Right lobe of liver (tissue), 4 donors: ENCODE results near the gene NFASC.

Source experiments
- POLR2A ChIP-seq: fragments of 450-650 bp; IDR thresholded peaks from one replicate; pipeline ENCODE4 v1.6.1; 2017; ENCODE audit warnings: antibody characterized with exemption, mild to moderate bottlenecking
- TF ChIP-seq, protein P1 (sequence below), 4 donors: fragments of 200-600 bp in 3 of 4; fragments of 450-650 bp in 1 of 4; IDR thresholded peaks; one replicate each; pipeline versions ENCODE4 v1.5.1 to v1.8.0; 2016 to 2022; ENCODE audit warnings: antibody characterized with exemption in 4 of 4, mild to moderate bottlenecking in 2 of 4
- donor health status: DM: no; HTN: no; CAD: no.
- donor health status: DM: no; HTN: no; CAD: no.
- donor health status: DM: no; HTN: yes; CAD: no.

DNA sequence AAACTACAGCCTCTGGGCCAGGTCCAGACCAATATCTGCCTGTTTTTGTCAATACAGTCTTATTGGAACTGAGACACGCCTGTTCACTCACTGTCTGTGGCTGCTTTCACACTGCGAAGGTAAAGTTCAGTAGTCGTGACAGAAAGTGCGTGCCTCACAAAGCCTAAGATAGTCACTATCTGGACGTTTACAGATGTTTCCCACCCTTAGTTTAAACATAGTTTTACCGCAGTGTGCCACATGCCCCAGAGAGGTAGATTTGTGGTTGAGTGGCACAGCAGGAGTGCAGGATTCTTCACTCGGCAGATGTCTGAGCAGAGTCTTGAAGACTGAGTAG, 61.9 kb downstream of the NFASC start:
- TF ChIP-seq, protein P1, sequence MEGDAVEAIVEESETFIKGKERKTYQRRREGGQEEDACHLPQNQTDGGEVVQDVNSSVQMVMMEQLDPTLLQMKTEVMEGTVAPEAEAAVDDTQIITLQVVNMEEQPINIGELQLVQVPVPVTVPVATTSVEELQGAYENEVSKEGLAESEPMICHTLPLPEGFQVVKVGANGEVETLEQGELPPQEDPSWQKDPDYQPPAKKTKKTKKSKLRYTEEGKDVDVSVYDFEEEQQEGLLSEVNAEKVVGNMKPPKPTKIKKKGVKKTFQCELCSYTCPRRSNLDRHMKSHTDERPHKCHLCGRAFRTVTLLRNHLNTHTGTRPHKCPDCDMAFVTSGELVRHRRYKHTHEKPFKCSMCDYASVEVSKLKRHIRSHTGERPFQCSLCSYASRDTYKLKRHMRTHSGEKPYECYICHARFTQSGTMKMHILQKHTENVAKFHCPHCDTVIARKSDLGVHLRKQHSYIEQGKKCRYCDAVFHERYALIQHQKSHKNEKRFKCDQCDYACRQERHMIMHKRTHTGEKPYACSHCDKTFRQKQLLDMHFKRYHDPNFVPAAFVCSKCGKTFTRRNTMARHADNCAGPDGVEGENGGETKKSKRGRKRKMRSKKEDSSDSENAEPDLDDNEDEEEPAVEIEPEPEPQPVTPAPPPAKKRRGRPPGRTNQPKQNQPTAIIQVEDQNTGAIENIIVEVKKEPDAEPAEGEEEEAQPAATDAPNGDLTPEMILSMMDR (IDR thresholded peaks at IDR 0.05): no peak
- no peak for TF ChIP-seq POLR2A
